MM.1S (cell line): ENCODE results near the gene ARL8B.

Experiments
- DNase-seq: peaks from one replicate; pipeline ENCODE4 v3.0.0-alpha.2; 2015
- H2AFZ ChIP-seq: fragments of 300-600 bp; sonication (generic); 2 replicates; pipeline ENCODE4 v1.6.0; 2016; ENCODE audit warnings: antibody characterized with exemption, low read length
- H3F3A ChIP-seq: fragments of 300-600 bp; sonication (generic); 2 replicates; pipeline ENCODE4 v1.6.1; 2016; ENCODE audit warnings: mild to moderate bottlenecking, antibody characterized with exemption, low read length, moderate library complexity, mixed read lengths; ENCODE audit not compliant: insufficient read depth
- H3K27ac ChIP-seq: fragments of 300-600 bp; sonication (generic); 2 replicates; pipeline ENCODE4 v1.5.1; 2016; ENCODE audit warnings: mild to moderate bottlenecking, low read length
- H3K27me3 ChIP-seq: fragments of 300-600 bp; sonication (generic); replicated peaks from 2 replicates; pipeline ENCODE4 v1.6.0; 2016; ENCODE audit warnings: low read length; ENCODE audit not compliant: insufficient read depth
- H3K36me3 ChIP-seq: fragments of 300-600 bp; sonication (generic); replicated peaks from 2 replicates; pipeline ENCODE4 v1.6.1; 2016; ENCODE audit warnings: mild to moderate bottlenecking, low read length, mixed read lengths; ENCODE audit not compliant: insufficient read depth
- H3K4me1 ChIP-seq: fragments of 300-600 bp; sonication (generic); 2 replicates; pipeline ENCODE4 v1.6.1; 2016; ENCODE audit warnings: low read length, mixed read lengths
- H3K4me2 ChIP-seq: fragments of 300-600 bp; sonication (generic); 2 replicates; pipeline ENCODE4 v1.6.0; 2016; ENCODE audit warnings: low read depth, low read length
- H3K4me3 ChIP-seq: fragments of 300-600 bp; sonication (generic); 2 replicates; pipeline ENCODE4 v1.5.1; 2016; ENCODE audit warnings: low read length, mixed read lengths
- H3K79me2 ChIP-seq: fragments of 300-600 bp; sonication (generic); 2 replicates; pipeline ENCODE4 v1.6.1; 2016; ENCODE audit warnings: mixed run types, low read length, mixed read lengths
- H3K9ac ChIP-seq: fragments of 300-600 bp; sonication (generic); 2 replicates; pipeline ENCODE4 v1.6.1; 2016; ENCODE audit warnings: low read length, mixed read lengths
- H3K9me2 ChIP-seq: fragments of 300-600 bp; sonication (generic); replicated peaks from 2 replicates; pipeline ENCODE4 v1.6.1; 2016; ENCODE audit warnings: mild to moderate bottlenecking, low read length, mixed read lengths; ENCODE audit not compliant: insufficient read depth
- H3K9me3 ChIP-seq: fragments of 300-600 bp; sonication (generic); replicated peaks from 2 replicates; pipeline ENCODE4 v1.6.1; 2016; ENCODE audit warnings: mild to moderate bottlenecking, low read length, mixed read lengths; ENCODE audit not compliant: insufficient read depth
- H4K20me1 ChIP-seq: fragments of 300-600 bp; sonication (generic); 2 replicates; pipeline ENCODE4 v1.6.1; 2016; ENCODE audit warnings: mild to moderate bottlenecking, low read length, moderate library complexity, mixed read lengths; ENCODE audit not compliant: insufficient read depth
- EZH2 ChIP-seq: fragments of 300-600 bp; sonication (generic); optimal IDR thresholded peaks from 2 replicates; pipeline ENCODE3; 2017; ENCODE audit warnings: low read depth, mild to moderate bottlenecking, antibody characterized with exemption, low read length, mixed read lengths
- EZH2phosphoT487 ChIP-seq: fragments of 300-600 bp; sonication (generic); IDR thresholded peaks from 2 replicates; pipeline ENCODE4 v1.6.1; 2018; ENCODE audit warnings: antibody characterized with exemption, low read length
- TF ChIP-seq, protein P1 (sequence below): fragments of 300-600 bp; sonication (generic); IDR thresholded peaks from 2 replicates; pipeline ENCODE4 v1.5.1; 2016; ENCODE audit warnings: antibody characterized with exemption, low read length, mixed read lengths

ARL8B gene

DNA sequence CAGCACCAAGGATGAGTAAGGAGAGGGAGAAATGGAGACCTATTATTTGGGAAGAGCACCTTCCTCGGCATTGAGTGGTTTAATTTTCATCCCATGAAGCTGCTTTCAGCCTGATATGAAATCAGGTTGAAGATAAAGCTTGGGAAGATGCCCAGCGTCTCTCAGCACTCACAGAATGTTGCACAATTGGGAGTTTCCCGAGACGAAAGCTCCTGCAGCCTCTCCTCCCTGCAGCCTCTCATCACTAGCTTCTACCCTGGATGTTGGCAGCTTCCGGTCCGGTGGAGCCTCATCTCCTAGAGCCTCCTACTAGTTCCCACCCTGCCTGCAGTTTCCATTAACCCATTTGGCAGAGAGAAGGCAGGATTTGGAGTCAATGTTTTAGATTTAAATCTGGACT, 105.7 kb downstream of the ARL8B start:
- Histone ChIP-seq H3F3A (peaks cover 15% of the 10 kb centered on the region), H3K9me2 (no peaks in the 10 kb centered on the region), H3K36me3 (no peaks in the 10 kb centered on the region), H3K4me3 (no peak overlapping the region), H3K79me2 (no peaks in the 10 kb centered on the region), H3K9me3 (no peaks in the 10 kb centered on the region), H3K27me3 (no peaks in the 10 kb centered on the region), H3K27ac (no peak overlapping the region), H2AFZ (no peak overlapping the region), H4K20me1 (no peaks in the 10 kb centered on the region), H3K4me1 (peaks cover 19% of the 10 kb centered on the region), H3K9ac (no peak overlapping the region), H3K4me2 (no peak overlapping the region)
- TF ChIP-seq EZH2phosphoT487 = no peak
- no peak for TF ChIP-seq EZH2
- TF ChIP-seq, protein P1, sequence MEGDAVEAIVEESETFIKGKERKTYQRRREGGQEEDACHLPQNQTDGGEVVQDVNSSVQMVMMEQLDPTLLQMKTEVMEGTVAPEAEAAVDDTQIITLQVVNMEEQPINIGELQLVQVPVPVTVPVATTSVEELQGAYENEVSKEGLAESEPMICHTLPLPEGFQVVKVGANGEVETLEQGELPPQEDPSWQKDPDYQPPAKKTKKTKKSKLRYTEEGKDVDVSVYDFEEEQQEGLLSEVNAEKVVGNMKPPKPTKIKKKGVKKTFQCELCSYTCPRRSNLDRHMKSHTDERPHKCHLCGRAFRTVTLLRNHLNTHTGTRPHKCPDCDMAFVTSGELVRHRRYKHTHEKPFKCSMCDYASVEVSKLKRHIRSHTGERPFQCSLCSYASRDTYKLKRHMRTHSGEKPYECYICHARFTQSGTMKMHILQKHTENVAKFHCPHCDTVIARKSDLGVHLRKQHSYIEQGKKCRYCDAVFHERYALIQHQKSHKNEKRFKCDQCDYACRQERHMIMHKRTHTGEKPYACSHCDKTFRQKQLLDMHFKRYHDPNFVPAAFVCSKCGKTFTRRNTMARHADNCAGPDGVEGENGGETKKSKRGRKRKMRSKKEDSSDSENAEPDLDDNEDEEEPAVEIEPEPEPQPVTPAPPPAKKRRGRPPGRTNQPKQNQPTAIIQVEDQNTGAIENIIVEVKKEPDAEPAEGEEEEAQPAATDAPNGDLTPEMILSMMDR = no peak
- DNase-seq = no peak

- no peaks in the 10 kb centered on the region for H4K20me1 ChIP-seq
- no peak overlapping the region for H3K4me2 ChIP-seq
- no peaks in the 10 kb centered on the region for H3K36me3 ChIP-seq
- H3K9me3 ChIP-seq = no peaks in the 10 kb centered on the region
- TF ChIP-seq, protein P1 = no peak
- TF ChIP-seq EZH2 = no peak
- TF ChIP-seq EZH2phosphoT487 = no peak
- H3K27me3 ChIP-seq = no peaks in the 10 kb centered on the region
- H3K4me1 ChIP-seq = peaks cover 19% of the 10 kb centered on the region
- DNase-seq = no peak
- no peak overlapping the region for H3K27ac ChIP-seq
- H3K4me3 ChIP-seq = no peak overlapping the region
- no peak overlapping the region for H3K9ac ChIP-seq
- H2AFZ ChIP-seq = no peak overlapping the region
- H3K9me2 ChIP-seq = no peaks in the 10 kb centered on the region
- no peaks in the 10 kb centered on the region for H3K79me2 ChIP-seq
- peaks cover 15% of the 10 kb centered on the region; the same call in 1 of the 2 replicates for H3F3A ChIP-seq
Measured at GRCh38 chr3:5229414-5229813, 107.3 kb downstream of the ARL8B start.
